Stimulated activated CD8-positive, alpha-beta memory T cell treated with anti-CD3 and anti-CD28 coated beads, Interleukin-15, amount 100 ng/mL, for 1 hour (primary cell): ENCODE data around the gene OR14I1.

Experiments used
- DNase-seq: peaks from one replicate; pipeline ENCODE4 v3.0.0-alpha.2; 2020; ENCODE audit warnings: low read depth

Gene OR14I1

DNA sequence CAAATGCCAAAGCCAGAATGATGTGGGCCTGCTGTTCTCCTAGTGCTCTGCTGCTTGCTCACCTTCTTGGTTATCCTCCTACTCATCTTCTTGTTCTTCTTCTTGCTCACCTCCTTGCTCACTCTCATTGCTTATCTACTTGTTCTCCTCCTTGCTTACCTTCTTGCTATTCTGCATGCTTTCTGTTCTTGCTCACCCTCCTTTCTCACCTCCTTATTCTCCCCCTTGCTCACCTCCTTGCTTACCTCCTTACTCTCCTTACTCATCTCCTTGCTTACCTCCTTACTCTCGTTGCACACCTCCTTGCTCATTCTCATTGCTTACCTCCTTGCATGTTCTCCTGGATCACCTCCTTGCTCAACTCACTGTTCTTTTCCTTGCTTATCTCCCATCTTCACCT is at the start of gene OR14I1:
Gene OR14I1, minus strand, starts transcription at position 53 of the 400 bp plus-strand sequence.
- no peak for DNase-seq

DNA sequence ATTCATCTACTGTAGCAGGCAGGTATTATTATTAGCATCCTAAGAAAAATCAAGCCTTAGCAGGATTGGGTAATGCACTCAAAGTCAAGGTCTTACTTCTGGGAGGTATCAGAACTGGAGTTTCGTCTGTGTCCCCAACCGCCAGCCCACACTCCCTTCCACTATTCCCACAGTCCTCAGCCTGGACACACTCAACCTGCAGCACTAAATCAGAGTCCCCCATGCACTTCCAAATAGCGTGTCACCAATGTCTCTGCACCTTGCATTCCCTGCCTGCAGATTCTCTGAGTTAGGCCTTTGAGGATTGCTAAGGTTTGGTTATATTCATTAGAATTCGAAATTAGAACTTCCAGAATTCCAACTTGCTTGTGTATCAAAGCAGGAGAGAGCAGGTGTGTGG is 49.1 kb upstream of the OR14I1 start:
- DNase-seq = no peak

DNA sequence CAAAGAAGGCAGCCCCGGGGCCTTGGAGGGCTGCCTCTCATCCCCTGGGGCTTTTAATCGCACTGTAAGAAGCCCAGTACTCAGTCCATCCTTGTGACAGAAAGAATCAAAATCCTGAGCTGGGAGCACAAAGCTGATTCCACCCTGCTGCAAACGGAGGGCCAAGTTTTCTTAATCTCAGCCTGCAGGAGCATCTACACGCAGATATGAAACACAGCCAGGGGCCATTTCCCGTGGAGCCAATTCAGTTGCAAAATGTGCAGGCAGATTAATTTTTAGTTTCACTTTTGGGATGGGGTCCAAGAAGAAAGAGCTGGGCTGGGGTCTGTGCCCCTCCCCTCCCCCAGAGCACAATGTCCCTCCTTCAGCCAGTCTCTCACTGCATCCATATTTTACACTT is 48.6 kb upstream of the OR14I1 start:
- no peak for DNase-seq

DNA sequence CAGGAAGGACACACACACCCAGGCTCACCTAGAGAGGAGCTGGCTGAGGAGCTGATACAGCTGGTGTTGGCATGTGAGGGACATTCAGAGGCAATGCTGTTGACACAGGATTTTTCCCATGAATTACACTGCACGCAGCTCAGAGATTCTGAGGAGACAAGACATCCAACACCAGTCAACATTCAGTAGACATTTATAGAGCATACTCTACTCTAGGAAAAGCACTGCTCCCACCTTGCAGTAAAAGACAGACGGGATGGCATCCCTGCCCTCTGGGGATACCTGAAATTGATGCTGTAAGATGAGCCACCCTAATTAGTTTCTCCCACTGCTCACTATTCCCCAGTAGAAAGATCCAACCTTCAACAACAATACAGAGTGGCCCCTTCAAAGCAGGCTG is 47.9 kb upstream of the OR14I1 start:
- DNase-seq = no peak

DNA sequence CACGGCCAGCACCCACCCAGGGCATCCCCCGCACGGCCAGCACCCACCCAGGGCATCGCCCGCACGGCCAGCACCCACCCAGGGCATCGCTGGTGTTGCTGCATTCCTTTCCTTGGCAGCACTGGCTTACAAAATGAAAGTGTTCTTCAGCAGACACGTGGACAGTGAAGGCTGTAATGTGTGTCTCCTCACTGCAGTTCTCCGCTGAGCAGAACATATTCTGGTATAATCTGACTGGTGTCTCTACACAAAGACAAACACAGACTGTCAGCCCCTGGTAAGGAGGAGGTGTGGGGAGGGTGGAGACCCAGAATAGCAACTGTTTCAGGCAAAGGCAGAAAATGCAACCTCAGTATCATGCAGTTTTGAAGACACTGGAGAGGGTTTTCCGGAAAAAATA is 45.6 kb upstream of the OR14I1 start:
- no peak for DNase-seq

DNA sequence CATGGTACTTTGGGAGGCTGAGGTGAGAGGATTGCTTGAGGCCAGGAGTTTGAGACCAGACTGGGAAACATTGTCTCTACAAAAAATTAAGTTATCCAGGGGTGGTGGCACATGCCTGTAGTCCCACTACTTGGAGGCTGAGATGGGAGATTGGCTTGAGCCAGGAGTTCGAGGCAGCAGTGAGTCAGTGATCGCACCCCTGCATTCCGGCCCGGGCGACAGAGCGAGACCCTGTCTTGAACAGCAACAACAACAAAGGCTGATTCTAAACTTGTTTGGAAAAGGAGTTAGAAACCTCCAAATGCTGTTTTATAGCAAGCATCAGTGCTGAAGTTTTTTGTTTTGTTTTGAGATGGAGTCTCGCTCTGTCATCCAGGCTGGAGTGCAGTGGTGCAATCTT is 38.3 kb upstream of the OR14I1 start:
- no peak for DNase-seq

DNA sequence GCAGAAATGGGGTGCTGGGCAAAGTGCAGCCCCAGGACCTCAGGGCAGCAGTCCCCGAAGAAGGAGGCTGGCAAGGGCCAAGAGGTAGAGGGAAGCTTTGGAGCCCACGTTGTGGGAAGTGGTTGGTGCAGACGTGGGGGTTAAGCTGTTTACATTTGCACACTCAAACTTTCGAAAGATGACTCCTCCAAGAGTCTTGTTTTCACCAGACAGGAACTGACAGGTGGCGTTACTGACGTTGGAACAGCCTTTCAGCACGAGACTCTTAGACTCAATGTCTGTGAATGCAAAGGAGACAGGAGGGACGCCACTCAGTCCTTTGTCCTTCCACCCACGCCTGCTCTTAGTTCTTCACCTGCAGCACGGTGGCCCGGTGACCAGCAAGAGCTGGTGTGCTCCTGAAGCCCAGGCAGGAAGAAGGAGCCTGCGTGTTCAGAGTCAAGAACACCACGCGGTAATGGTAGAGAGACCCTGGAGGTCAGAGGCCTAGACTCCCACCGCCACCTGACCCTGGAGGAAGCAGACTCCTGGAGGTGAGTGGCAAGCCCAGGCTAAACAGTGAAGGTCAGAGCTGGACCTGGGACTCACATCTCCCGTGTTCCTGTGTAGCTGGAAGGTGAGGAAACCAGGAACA is 37.1 kb upstream of the OR14I1 start:
- no peak for DNase-seq

DNA sequence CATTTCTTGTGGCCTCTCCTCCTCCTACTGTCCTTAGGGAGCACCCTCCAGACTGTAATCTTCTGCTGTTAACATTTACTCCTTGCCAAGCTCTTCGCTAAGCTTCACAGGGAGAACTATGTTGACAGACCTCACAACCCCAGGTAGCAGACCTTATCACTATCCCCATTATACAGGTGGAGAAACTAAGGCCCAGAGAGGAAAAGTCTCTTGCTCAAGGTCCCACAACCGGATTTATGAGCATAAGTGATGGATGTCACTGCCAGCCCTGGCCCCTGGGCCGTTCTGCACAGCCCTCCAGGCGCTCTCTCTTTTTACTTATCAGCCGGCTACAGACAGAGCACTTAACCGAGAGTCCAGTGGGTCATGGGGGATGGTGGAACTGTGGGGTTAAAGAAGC is 34.9 kb upstream of the OR14I1 start:
- no peak for DNase-seq

DNA sequence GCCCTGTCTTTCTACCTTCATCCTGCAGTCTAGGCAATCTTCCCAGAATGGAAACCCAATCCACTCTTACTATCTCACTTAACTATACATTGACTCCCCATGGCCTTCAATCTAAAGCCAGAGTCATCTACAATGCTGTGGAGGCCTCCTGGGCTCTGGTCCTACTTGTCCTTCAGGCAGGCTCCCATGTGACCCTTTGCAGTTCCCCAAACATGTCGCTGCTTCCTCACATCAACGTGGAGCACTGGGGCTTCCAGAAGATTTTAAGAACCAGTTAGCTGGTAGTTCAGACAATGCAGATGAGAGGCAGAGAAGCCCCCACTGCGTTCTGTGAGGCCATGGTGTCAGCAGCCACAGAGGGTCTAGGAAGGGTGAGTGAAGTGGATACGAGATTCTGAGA is 34.4 kb upstream of the OR14I1 start:
- DNase-seq = no peak

DNA sequence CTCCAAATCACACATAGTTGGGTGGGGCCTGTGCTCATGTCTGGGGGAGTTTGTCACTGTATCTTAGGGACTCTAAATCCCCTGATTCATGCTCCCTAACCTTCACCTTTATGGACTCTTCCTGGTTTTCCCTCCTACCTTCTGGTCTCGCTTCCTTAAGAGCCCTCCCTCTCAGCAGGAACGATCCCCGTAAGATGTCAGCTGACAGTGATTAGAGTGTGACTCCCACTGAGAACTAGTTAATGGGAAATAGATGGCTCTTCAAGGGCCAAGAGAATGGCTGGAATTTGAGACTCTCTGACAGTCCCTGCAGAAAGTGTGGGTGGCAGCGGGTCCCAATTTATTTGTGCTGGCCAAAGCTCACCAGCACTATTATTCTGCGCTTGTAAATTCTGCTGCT is 31.0 kb upstream of the OR14I1 start:
- no peak for DNase-seq

DNA sequence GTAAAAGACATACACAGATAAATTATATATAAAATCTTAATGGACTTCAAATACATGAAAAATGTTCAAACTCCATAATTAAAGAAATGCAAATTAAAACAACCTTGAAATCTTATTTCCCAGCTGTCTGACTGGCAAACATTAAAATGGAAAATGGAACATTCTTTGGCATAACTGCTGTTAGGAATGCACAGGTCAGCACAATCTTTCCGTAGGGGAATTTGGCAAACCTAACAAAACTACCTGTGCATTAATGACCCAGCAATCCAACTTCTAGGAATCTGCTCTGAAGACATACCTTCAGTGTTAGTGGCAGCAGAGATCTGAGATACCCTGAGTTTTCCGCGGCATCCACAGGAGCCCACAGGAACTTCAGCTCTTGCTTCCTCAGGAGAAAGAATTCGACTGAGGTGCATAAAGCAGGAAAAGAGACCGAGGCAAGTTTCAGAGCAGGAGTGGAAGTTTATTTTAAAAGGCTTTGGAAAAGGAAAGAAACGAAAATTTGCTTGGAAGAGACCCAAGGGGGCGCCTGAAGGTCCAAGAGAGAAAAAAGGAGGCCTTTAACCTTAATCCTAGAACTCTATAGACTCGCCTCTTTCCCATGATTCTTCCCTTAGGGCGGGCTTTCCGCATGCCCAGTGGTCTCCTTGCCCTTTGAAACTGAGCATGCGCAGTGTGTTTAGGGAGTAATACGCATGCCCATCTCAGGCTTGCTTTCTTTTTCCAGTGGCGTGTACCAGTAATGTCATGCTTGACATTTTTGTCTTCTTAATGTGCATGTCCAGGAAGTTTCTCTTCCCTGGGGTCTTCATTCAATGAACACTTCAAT is 28.2 kb upstream of the OR14I1 start:
- DNase-seq = no peak

DNA sequence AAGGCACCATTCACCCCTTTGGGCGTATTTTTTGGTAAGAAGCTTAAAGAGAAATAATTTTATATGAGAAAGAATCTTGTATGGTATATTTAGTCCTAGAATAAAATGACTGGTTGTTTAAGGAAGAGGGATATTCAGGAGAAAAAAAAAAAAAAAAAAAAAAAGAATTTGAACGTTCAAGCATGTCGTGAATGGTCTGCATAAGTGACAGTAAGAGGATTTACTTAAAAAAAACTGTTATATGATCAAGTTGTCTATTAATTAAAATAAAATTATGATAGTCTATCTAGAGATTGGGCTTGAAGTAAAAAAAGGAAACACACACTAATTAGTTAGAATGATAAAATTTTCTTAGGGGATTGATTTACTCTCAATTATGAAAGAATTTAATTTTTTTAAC is 11.7 kb upstream of the OR14I1 start:
- no peak for DNase-seq

DNA sequence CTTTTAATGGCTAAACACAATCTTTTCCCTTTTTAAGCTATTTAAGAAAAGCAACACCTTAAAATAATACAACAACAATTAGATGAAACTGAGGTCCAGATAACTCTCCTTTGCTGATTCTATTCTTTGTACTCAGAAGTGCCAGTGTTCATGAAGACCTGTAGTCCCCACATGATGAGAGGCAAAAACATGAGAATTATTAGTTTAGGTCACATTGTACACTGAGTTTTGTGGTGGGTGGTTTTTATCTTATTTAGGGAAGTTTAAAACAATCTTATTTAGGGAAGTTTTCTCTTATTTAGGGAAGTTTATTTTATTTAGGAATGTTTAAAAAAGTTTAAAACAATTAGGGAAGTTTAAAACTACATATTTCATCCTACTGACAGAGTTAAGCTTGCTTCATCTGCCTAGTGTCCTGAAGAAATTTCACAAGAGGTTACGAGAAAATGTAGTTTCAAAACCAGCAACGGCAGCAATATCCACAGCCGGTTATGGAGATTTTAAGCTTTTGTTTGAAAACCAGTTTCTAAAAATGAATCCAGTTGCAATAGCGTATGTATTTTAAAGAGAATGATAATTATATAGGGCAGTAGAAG is 7.8 kb upstream of the OR14I1 start:
- DNase-seq = no peak

DNA sequence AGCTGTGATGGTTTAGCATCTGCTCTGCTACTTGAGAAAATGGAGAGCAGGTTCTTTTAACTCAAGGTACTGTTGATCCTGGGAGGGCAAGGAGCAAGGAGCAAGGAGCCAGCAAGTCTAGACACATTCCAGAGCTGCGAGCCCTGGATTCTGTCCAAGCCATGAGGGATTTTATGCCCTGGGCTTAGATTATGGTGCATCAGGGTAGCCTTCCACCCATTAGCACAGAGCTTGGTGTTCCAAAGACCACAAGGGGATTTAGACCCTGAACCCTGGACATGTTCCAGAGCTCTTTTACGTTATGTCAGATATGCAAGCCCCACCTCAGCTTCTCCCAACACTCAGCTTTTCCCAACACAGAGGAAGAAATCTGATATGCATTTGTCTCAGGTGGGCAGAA is 2.0 kb upstream of the OR14I1 start:
- DNase-seq = no peak

DNA sequence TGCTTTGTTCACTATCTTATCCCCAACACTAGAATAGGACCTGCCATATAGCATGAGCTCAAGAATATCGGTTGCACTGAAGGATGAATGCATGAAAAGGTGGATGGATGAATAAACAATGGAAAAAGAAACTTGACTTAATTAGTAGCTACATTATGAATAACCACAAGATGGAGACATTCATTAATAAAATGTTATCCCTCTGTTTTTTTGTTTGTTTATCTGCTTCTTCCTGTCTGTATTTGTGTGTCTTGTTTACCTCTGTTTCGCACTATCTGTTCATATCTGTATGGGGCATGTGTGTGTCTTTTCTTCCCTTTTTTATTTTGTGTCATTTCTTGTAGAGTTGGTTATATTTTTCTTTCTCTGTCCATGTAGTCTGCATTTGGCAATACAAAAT is 1.1 kb upstream of the OR14I1 start:
- no peak for DNase-seq

DNA sequence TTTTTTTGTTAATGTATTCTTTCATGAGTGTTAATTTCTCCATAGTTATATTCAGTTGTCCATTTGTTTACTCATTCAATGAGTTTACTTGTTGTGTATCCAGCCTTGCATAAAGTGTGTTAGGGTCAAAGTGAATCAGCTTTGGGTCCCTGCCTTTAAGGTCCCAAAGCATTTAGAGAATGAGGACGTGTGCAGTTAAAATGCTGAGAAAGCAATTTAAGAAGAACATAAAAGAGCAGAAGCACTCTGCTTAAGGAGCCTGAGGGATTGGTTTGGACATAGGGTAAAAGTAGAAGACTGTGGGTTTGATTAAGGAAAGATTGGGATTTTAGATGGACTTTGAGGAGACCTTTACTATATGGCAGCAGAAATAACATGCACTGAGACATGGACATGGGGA is 3.5 kb downstream of the OR14I1 start:
- DNase-seq = no peak

DNA sequence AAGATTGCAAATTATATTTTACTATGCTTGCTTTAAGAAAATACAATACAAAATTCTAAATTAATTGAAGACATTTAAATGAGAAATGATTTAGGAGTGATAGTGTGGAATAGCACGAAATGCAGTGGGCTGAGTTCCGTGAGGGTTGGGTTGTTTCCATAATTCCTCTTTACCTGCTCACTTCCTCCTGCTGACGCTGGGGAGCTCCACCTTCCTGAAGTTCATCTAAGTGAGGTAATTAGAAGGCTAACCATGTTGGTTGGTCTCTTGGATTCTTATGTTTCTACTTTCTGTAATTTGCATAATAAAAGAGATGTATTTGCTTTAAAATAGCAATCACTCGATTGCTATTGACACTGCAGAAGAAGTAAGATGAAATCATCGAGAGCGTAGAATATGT is 4.7 kb downstream of the OR14I1 start:
- no peak for DNase-seq

DNA sequence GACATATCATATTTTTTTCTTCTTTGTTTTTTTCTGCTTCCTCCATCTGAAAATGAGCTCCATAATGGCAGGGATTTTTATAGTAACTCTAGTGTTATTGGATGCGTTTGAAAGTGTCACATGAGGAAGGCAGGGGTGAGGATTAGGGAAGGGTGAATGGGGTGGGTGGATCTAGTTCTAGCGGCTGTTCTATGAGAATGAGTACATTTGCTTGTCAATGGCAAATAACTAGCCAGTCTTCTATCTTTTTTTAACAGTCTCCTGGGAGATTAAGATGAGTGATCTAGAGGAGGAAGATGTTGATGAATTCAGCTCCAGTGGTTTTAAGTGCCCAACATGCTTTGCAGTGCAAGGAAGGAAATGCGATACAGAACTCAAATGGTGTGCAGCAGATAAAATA is 5.8 kb downstream of the OR14I1 start:
- no peak for DNase-seq

DNA sequence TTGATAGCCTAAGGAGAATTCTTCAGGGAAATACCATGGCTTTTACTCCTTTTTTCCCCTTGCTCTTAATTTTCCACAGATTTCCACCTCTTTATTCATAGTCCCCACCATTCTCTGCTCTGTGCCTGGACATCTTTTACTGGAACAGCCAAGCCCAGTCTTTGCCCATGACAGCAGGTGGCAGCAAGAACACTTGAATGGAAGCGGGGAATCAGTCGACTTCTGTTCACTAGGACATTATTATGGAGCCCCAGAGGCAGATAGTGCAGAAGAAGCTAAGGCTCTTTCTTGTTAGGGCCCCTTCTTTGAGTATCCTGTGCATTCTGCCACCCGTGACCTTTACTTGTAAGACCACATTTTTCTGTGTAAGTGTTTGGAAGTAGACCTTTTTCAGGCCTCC is 6.3 kb downstream of the OR14I1 start:
- DNase-seq = no peak

DNA sequence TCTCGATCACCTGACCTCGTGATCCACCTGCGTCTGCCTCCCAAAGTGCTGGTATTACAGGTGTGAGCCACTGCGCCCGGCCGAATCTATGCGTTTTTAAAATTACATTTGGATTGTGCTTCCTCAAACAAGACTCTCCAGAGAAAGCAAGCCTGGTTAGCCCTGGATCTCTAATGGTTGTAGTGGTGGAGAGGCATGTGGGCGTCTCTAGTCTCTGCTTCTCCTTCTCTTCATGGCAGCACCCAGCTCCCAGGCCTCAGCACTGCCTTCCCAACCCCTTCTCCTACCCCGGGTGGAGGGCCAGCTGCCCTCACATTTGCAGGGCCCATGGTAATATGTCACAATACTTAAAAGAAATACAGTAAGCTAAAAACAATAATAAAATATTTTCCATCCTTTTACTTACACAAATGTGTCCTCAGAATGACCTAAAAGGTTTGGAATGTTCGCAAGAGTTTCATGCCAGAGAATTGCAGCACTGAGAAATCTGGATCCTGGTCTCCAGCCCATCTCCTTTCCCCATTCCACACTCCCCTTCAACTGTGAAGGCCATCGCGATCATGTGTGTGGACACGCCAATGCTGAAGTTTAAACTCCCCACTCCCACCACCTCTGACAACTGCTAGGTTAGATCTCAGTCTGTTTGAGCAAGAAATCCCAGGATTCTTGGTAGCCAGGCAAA is 7.0 kb downstream of the OR14I1 start:
- DNase-seq = no peak

DNA sequence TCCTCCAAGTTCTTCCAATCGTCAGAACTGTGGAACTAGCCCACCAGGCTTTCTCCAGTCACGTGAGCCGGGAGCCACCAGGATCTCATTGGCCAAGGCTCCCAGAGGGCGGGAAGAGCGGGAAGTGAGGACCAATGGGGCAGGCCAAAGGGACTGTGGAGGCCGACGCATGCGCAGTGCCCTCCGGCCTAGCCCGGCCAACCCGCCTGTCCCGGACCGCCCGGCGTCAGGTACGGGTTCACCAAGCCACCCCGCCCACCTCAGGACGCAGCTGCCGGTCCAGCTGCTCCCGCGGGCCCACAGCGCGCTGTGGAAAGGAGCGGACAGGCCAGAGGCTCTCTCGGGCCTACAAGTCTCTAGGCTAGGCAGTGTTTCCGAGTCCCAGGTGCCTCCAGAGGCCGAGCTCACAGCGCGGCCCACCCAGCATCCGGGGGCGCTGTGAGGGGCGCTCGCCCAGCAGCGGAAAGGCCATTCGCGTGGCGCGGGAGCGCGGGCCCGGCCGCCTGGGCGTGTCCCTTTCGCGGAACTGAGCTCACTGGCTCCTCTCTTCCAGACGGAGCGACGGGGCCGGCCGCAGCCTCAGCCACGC is 10.9 kb downstream of the OR14I1 start:
- no peak for DNase-seq

DNA sequence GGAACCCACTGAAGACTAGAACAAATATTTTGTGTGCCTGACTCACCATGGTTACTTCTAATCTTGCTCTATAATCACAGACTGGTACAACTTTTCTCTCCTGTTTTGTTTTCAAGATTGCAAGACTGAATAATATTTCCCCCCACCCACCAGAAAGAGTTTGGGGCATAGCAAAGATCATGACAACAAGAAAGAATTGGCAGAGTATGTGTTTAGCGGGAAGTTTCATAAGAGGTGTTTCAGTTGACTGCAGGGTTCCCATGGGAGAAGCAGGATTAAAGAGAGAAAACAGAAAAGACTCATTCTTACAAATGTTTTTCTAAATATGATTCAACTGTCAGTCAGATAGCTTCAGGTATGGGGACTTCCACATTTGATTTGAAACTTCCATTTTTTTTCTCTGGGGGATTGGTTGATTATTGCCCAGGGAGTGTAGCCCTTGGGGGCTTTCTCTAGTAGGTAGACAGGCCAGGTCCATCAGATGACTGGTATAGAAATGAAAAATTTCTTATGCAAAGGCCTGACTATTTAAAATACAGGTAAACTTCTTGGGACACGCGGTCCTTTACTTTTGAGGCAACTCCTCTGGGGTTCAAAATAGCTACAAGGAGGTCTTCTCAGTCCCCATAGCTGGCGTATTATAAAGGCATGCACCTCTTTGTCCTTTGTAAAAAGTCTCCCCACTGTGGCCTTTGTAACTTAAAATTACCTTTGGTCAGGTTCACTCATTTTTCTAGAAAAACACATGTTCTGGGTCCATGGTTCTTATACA is 13.9 kb downstream of the OR14I1 start:
- no peak for DNase-seq
